ENCODE measurements around the gene MYO15B.

MYO15B gene

GRCh38 chr17:75610103-75610984 lies 22.7 kb downstream of the MYO15B start:
- no peak for ATAC-seq (ENCODE audit: insufficient read depth, low read depth)
- Histone ChIP-seq H3K9me3 (ENCODE audit: insufficient read depth, low read length, severe bottlenecking) (no peaks in the 10 kb centered on the region), H3K4me3 (ENCODE audit: low read depth in 1 of 2, low read length in 2 of 2) (no peak overlapping the region), H3K9ac (ENCODE audit: low read depth, low read length) (no peak overlapping the region), H2AFZ (ENCODE audit: low read depth, low read length) (no peak overlapping the region), H3K27me3 (ENCODE audit: insufficient read depth, low read length, poor library complexity) (no peaks in the 10 kb centered on the region), H3K4me1 (ENCODE audit: insufficient read depth, low read length) (no peaks in the 10 kb centered on the region), H3K36me3 (ENCODE audit: insufficient read depth, low read length) (no peaks in the 10 kb centered on the region), H3K4me2 (ENCODE audit: insufficient read depth, low read length) (no peak overlapping the region), H3K27ac (ENCODE audit: low read length) (no peak overlapping the region), H4K20me1 (ENCODE audit: insufficient read depth, low read length) (no peaks in the 10 kb centered on the region), H3K79me2 (ENCODE audit: insufficient read depth, low read length) (no peaks in the 10 kb centered on the region)
- no peak for TF ChIP-seq CTCF (IDR thresholded peaks at IDR 0.05; ENCODE audit: borderline replicate concordance, extremely low read depth, low read length, poor library complexity, severe bottlenecking)
- no peak for DNase-seq

- H3K79me2 ChIP-seq (ENCODE audit: insufficient read depth, low read length), result no peaks in the 10 kb centered on the region
- no peaks in the 10 kb centered on the region for H3K4me1 ChIP-seq (ENCODE audit: insufficient read depth, low read length)
- no peaks in the 10 kb centered on the region for H3K27me3 ChIP-seq (ENCODE audit: insufficient read depth, low read length, poor library complexity)
- no peaks in the 10 kb centered on the region for H4K20me1 ChIP-seq (ENCODE audit: insufficient read depth, low read length)
- no peak overlapping the region for H3K9ac ChIP-seq (ENCODE audit: low read depth, low read length)
- H3K36me3 ChIP-seq (ENCODE audit: insufficient read depth, low read length), result no peaks in the 10 kb centered on the region
- no peak overlapping the region for H3K27ac ChIP-seq (ENCODE audit: low read length)
- TF ChIP-seq CTCF (IDR thresholded peaks at IDR 0.05; ENCODE audit: borderline replicate concordance, extremely low read depth, low read length, poor library complexity, severe bottlenecking) (no peak), EZH2 (IDR thresholded peaks at IDR 0.05; ENCODE audit: borderline replicate concordance, low read depth, low read length, severe bottlenecking) (no peak)
- no peak overlapping the region for H2AFZ ChIP-seq (ENCODE audit: low read depth, low read length)
- H3K9me3 ChIP-seq (ENCODE audit: insufficient read depth, low read length, severe bottlenecking), result no peaks in the 10 kb centered on the region
- H3K4me3 ChIP-seq (ENCODE audit: low read depth in 1 of 2, low read length in 2 of 2), result no peak overlapping the region
- ATAC-seq (ENCODE audit: insufficient read depth, low read depth), result no peak
- no peak for DNase-seq
- no peak overlapping the region for H3K4me2 ChIP-seq (ENCODE audit: insufficient read depth, low read length)
These were observed 24.3 kb downstream of the MYO15B start for GRCh38 chr17:75611851-75612429.

- Histone ChIP-seq H2AFZ (ENCODE audit: low read depth, low read length) (no peak overlapping the region), H3K9me3 (ENCODE audit: insufficient read depth, low read length, severe bottlenecking) (no peaks in the 10 kb centered on the region), H3K4me3 (ENCODE audit: low read depth in 1 of 2, low read length in 2 of 2) (no peak overlapping the region), H3K4me2 (ENCODE audit: insufficient read depth, low read length) (no peak overlapping the region), H3K27ac (ENCODE audit: low read length) (no peak overlapping the region), H3K79me2 (ENCODE audit: insufficient read depth, low read length) (no peaks in the 10 kb centered on the region), H3K4me1 (ENCODE audit: insufficient read depth, low read length) (no peaks in the 10 kb centered on the region), H4K20me1 (ENCODE audit: insufficient read depth, low read length) (no peaks in the 10 kb centered on the region), H3K9ac (ENCODE audit: low read depth, low read length) (no peak overlapping the region), H3K36me3 (ENCODE audit: insufficient read depth, low read length) (no peaks in the 10 kb centered on the region), H3K27me3 (ENCODE audit: insufficient read depth, low read length, poor library complexity) (no peaks in the 10 kb centered on the region)
- no peak for ATAC-seq (ENCODE audit: insufficient read depth, low read depth)
- TF ChIP-seq CTCF (IDR thresholded peaks at IDR 0.05; ENCODE audit: borderline replicate concordance, extremely low read depth, low read length, poor library complexity, severe bottlenecking), result no peak
- TF ChIP-seq EZH2 (IDR thresholded peaks at IDR 0.05; ENCODE audit: borderline replicate concordance, low read depth, low read length, severe bottlenecking), result no peak
- DNase-seq, result no peak
These were observed 25.5 kb downstream of the MYO15B start for GRCh38 chr17:75612906-75613626.
